Fibroblast of mammary gland (primary cell): Measurements from ENCODE around the gene SPIN4.
A peak's percentile ranks its signal among the peaks of the same experiment; 100 is the strongest.

Experiments
- DNase-seq: peaks from one replicate; pipeline ENCODE4 v3.0.0-alpha.2; 2010; ENCODE audit warnings: low read depth
- H3K4me3 ChIP-seq: 2 replicates; pipeline ENCODE4 v1.5.1; 2011; ENCODE audit warnings: low read depth, mild to moderate bottlenecking, low read length, moderate library complexity; ENCODE audit not compliant: control insufficient read depth
- CTCF ChIP-seq: conservative IDR thresholded peaks from 2 replicates; pipeline ENCODE4 v1.5.1; 2011; ENCODE audit warnings: low read depth, low read length, inconsistent platforms; ENCODE audit not compliant: control insufficient read depth, insufficient read depth

Gene SPIN4

GRCh38 chrX:63361494-63361893 lies 10.4 kb upstream of the SPIN4 start:
- DNase-seq, result no peak
- no peak overlapping the region for H3K4me3 ChIP-seq
- no peak for TF ChIP-seq CTCF

GRCh38 chrX:63354484-63354883 lies 3.4 kb upstream of the SPIN4 start:
- no peak overlapping the region for H3K4me3 ChIP-seq
- no peak for TF ChIP-seq CTCF
- DNase-seq, result no peak

GRCh38 chrX:63350465-63350877 lies 661 bp downstream of the SPIN4 start:
- peak overlapping the region; percentile 57 for H3K4me3 ChIP-seq
- DNase-seq, result peak; percentile 3
- TF ChIP-seq CTCF, result no peak

GRCh38 chrX:63349307-63349706 lies 1.8 kb downstream of the SPIN4 start:
- TF ChIP-seq CTCF, result no peak
- DNase-seq, result peak; percentile 1
- no peak overlapping the region for H3K4me3 ChIP-seq

- TF ChIP-seq CTCF, result no peak
- no peak overlapping the region for H3K4me3 ChIP-seq
- DNase-seq, result peak; percentile 3
Measured at GRCh38 chrX:63330681-63331080, 20.5 kb downstream of the SPIN4 start.

GRCh38 chrX:63327788-63328187 lies 23.3 kb downstream of the SPIN4 start:
- no peak for TF ChIP-seq CTCF
- peak; percentile 4 for DNase-seq
- no peak overlapping the region for H3K4me3 ChIP-seq

GRCh38 chrX:63299596-63299995 lies 51.5 kb downstream of the SPIN4 start:
- no peak for TF ChIP-seq CTCF
- DNase-seq, result no peak
- no peak overlapping the region for H3K4me3 ChIP-seq
